Hematopoietic multipotent progenitor cell treated with erythropoietin and hydrocortisone succinate and interleukin-3 and kit ligand, for 4 days (in vitro differentiated cells): ENCODE measurements around the gene ERG.

Experiments
- DNase-seq: peaks from one replicate; pipeline ENCODE4 v3.0.0-alpha.2; 2015

The ERG gene, protein sequence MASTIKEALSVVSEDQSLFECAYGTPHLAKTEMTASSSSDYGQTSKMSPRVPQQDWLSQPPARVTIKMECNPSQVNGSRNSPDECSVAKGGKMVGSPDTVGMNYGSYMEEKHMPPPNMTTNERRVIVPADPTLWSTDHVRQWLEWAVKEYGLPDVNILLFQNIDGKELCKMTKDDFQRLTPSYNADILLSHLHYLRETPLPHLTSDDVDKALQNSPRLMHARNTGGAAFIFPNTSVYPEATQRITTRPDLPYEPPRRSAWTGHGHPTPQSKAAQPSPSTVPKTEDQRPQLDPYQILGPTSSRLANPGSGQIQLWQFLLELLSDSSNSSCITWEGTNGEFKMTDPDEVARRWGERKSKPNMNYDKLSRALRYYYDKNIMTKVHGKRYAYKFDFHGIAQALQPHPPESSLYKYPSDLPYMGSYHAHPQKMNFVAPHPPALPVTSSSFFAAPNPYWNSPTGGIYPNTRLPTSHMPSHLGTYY

DNA sequence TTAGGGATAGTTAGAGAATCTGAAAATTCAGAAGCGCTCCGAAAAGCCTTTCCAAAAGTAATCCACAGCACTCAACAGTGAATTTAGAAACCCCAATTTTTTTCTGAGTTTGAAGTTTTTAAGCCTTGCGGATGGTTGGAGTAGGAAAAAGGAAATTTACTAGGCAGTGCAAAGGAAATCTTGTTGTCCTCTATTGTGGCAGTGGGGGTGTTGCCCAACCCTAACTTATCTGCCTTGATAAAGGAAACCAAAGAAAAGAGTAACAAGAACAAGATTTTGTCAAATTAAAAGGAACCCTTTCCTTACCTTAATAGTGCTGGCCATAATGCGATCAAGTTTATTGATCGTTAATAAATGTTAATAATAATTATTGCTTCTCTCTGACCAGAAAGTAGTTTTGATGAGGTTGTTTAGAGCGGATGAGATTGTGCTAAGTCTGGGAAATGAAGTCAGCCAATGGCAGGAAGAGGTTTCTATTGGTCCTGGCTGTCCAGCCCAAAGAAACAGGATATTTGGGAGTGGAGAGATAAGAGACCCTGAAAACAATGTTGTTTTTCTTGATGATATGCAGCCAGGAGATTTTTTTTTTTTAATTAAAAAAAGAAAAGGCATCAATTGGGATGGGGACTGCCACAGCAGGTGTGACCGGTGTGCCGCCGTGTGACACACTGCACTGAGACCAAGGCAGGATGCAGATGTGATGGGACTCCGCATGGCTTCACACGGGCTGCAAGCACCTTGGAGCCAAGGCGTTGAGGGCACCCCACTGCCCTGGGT is at the start of gene ERG:
Gene ERG (minus strand): TSS at position 421 of the 777 bp plus-strand sequence. CDS start 97 bp downstream, at position 324.
- DNase-seq: peak; percentile 72

DNA sequence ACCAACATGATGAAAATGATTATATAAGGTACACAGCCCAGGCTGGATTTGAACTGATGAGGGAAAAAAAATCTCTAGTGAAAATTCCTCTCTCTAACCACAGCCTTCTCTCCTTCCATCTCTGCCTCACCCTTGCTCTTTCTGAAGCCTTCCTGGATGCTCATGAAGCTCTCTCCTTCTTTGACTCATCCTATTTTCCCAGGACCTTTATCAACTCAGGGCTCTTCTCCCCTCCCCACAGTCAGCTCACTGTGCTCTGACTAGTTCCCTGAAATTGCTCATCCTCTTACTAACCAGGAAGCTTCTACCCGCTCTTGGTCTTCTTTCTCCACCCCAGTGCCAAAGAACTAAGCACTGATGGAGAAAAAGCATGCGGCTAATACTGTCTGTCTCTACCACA is 46.4 kb upstream of the ERG start:
- no peak for DNase-seq

DNA sequence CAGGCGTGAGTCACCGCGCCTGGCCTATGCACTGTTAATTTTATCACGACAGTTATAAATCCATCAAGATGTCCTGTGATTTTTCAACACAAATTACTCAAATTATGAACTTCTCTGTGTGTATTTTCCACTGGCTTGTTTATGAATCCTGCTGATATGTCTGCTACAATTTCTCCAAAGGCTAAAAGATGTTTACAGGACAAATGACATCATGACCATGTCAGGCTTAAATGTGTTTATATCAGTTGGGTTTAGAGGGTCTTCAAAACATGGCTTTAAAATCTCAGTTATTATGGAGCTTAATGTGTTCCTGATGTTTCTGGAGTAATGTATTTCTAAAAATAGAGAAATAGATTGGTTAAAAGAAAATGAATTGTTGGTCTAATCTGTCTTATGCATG is 44.0 kb upstream of the ERG start:
- DNase-seq: no peak

- DNase-seq: no peak
Measured at GRCh38 chr21:38538353-38538752, 40.1 kb upstream of the ERG start.

- no peak for DNase-seq
Measured at GRCh38 chr21:38534591-38534990, 36.3 kb upstream of the ERG start.

DNA sequence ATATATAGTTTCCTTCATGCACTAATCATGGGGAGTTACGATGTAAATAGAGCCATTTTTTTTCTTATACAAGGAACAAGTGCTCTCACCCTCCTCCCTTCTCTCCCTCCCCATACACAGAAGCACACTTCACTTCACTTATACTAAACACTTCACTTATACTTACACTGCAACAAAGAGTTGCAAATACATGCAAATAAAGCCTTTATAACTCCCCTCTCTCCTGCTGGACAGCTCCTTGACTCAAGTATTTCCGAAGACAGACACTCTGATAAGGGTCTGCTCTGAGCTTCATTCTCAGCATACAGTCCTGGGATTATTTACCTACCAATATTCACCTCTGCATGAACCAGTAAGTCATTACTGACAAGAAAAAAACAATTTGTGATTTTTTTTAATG is 35.6 kb upstream of the ERG start:
- DNase-seq: no peak

- DNase-seq: no peak
Measured at GRCh38 chr21:38531591-38531990, 33.3 kb upstream of the ERG start.

DNA sequence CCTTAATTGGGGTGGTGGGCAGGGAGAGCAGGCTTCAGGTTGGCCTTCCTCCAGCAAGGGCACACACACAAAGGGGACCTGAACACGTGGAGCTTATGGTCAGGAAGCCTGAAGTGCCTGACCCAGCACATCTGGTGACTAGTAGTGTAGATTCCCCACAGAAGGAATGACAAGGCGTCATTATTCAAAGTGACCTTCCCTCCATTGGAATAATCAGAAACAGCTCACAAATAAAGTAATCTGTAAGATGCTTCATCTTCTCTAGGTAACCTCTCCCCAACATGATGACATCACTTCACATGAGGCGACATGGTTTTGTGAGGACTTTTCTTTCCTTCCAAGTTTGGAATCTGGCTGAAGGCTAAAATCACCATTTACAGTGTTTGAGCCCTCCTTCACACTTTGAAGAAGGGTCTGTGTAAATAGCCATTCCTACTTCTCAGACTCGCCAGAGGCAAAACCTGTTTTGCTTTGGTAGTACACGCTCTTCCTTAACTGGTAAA is 32.8 kb upstream of the ERG start:
- DNase-seq: no peak

DNA sequence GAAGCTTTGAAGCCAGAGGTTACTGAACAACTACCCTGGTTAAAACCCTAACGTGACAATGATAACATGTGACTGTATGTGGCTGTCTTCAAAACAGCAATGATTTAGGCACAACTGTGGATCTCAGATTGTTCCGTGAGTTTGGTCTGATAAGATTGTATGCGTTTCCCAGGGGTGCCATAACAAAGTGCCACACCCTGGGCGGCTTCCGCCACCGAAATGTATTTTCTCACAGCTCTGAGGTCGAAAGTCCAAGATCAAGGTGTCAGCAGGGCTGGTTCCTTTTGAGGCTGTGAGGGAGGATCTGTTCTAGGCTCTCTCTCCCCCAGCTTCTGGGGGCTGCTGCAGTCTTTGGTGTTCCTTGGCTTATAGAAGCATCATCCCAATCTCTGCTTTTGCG is 29.5 kb upstream of the ERG start:
- no peak for DNase-seq

DNA sequence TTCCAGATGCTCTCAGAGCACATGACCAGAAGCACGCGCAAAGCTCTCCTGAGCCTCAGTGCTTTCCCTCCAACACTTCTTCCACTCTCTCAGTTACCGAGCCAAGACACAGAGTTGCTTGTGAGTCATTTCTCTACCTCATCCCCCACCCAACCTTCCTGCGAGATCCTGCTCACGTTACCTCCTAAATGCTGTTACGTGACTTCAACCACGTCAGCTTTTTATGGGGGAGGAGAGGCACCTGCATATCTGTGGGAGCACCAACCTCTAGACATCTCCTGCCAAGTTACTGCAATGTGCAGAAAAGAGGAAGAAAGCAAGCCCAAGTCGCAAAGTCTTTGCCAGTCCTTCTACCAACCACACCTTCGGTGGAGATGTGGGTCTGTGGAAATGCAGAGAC is 27.2 kb upstream of the ERG start:
- peak; percentile 30 for DNase-seq

DNA sequence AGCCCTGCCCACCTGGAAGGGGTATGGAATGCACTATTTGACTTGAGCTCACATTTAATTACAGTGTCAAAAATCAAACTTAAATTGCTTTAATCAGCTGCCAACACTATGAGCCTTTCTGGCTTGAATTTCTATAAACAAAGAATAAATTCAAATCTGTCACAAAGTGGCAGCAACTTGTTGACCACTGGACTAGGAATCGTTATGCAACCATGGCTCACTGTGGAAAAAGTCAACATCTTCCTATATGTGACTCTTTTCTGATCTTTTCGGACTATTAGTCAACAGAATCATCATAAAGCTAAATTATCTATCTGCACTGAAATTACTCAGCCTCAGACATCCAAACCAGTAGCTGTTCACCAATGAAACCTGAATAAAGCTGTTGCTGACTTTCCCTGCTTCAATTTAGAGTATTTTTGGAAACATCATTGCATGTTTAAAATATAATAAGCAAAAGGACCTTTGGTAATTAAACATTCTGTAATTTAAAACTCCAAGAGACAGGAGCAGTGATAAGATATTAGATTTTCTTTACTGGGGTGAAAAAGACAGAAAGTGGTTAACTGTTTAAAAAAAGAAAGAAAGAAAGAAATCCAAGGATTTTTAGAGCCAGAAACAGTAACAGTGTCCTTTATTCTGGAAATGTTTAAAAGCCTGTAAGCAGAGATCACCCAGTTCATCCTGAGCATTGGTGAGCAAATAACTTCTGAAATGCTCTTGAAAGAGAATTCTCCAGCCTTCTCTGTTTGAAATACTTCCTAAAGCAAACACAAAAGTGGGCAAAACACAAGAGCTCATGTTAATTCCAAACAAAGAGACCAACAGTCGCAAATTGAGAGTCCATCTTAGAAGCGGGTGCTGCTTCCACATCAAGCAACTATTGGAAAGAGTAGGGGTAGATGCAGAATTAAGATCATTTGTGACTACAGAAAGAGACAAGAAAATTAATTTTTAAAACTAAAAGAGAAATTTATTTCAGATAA is 26.2 kb upstream of the ERG start:
- no peak for DNase-seq

DNA sequence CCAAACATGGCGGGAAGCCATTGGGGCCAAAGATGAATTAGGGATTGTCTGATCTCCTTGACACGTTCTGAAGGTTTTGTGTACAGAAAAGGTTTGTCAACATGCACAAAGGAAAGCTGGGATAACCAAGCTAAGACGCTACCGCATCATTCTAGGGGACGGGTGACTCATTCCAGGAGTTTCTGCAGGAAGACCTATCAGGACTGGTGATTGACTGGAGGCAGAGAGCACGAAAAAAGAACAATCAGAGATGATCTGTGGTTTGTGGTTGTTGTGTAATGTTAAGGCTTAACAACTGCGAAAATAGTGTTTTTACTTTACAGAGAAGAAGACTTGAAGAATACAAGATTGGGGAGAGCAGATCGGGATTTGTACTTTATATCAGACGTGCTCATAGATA is 22.2 kb upstream of the ERG start:
- DNase-seq: peak; percentile 49

GRCh38 chr21:38511662-38512243 is 13.5 kb upstream of the ERG start:
- DNase-seq: peak; percentile 65

- no peak for DNase-seq
Measured at GRCh38 chr21:38511198-38511597, 12.9 kb upstream of the ERG start.

DNA sequence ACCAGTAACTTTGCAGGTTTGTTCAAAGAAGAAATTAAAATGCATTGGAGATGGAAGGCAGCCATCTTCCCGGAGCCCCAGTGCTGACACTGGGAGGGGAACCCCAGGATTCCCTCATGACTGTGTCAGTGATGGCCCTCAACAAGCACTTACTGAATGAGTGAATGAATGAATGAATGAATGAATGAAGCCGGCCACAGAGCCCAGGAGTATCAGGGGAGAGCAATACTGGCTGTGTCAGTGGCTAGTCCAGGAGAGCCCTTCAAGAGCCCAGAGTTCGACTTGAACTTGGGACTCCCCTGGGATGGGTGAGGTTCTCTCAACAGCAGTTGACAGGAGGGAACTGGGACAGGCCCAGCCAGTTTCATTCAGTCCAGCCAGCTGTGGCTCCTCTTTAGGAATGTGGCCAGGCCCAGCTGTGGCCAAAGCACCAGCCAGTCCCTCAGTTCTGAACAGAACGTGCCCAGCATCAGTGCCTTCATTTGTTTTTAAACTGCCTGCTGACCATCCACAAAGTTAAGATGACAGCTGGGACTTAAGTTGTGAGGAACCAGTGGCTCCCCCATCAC is 9.2 kb upstream of the ERG start:
- DNase-seq: no peak

DNA sequence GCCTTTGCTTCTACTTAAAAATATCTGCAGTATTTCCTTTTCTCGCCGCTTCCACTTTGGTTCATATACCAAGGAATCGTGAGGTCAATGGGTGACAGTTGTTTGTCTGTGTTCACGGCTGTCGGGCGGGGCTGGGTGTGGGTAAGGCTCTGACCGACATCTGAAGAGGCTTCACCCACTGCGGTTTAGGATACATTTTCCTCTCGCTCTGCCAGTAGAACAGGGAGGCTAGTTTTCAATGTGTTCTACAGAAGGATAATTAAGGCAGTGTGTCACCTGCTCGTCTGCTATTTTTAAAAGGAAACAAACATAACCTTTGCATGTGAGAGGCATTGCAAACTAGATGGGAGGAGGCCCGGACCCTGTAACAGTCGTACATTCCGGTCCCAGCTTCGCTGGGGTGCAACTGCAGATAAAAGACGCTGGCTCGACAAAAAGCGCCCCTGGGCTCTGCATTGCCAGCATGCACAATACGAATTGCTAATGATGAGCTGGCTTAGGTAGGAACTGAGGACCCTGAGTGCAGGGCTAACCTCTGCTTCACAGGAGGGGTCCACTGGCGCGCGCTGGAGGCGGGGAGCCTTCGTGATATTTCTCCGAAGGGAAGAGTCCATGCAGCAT is 8.5 kb upstream of the ERG start:
- DNase-seq: peak; percentile 93

- DNase-seq: peak; percentile 92
Measured at GRCh38 chr21:38505654-38506523, 7.6 kb upstream of the ERG start.

GRCh38 chr21:38504066-38504465 is 5.8 kb upstream of the ERG start:
- no peak for DNase-seq

DNA sequence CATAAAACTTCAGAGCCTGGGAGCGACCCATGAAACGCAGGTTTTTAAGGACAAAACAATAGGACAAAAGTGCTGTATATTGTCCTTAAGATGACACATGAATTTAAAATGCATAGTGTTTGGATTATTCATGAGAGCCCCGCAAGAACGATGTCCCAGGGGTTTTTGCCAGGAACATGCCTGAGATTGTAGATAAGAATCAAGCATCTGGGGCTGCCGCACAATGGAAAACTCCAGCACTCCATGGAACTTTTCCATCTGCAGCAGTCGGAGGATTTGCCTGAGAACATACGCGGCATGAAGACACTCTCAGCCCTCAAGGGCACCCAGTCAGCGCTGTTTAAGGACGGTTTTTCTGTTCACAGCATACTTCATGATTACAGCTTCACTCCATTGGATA is 5.3 kb upstream of the ERG start:
- no peak for DNase-seq

DNA sequence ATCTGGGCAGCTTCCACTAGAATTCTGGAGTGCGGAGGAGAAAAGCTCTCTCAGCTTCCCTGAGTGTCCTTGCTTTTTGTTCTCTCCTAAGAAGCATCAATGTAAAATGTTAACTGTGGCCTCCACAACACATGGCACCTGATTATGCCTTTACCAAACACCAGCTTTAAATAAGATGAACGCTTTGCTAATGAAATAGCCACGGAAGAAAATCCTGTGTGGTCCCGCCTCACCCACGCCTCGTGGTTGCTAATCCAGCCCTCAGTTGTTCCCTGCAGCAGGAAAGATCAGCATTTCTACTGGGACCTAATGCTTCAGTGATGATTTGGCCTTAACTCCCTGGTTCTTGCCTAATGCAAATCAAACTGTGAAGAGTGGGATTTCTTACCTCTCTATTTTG is 1.8 kb upstream of the ERG start:
- no peak for DNase-seq
